Naive thymus-derived CD4-positive, alpha-beta T cell (primary cell): Measurements from ENCODE around the gene SLC4A3. TPM values are rescaled to one million over a fixed set of nuclear protein-coding genes. Genes with fewer than 3 reads are reported as not detected.

ENCODE experiments used
- ATAC-seq: fragments of 150-1000 bp; cut with Tn5 transposase; 2 replicates; pipeline ENCODE4 v1.10.0; 2021; ENCODE audit warnings: mild to moderate bottlenecking, moderate library complexity
- CTCF ChIA-PET: fragments of 350-600 bp; sonication (Branson Sonifier 250); formaldehyde crosslinking; loops from one replicate; lab custom pipeline; 2021; ENCODE audit warnings: antibody characterized with exemption; lab: Charles Lee
- POLR2A ChIA-PET: fragments of 350-600 bp; sonication (Branson Sonifier 250); formaldehyde crosslinking; loops from one replicate; lab custom pipeline; 2021; ENCODE audit warnings: antibody characterized with exemption, inconsistent platforms; lab: Charles Lee
- DNase-seq, 9 donors: peaks; one replicate each; pipeline versions ENCODE4 v3.0.0 to v3.0.0-alpha.2; 2020 to 2022; ENCODE audit warnings: mixed read lengths in 1 of 9
- H3K27ac ChIP-seq: one replicate; pipeline ENCODE4 v1.7.0; 2013; ENCODE audit warnings: mild to moderate bottlenecking, low read depth, low read length, moderate library complexity
- H3K27me3 ChIP-seq, 2 donors: one replicate each; pipeline ENCODE4 v1.7.0; 2013; ENCODE audit warnings: low read length in 2 of 2, mild to moderate bottlenecking in 2 of 2, moderate library complexity in 2 of 2; ENCODE audit not compliant: control insufficient read depth in 2 of 2, insufficient read depth in 2 of 2
- H3K36me3 ChIP-seq, 3 experiments: 1 replicate in 2 of 3; 2 replicates in 1 of 3; pipeline ENCODE4 v1.7.0; 2013; ENCODE audit warnings: low read length in 3 of 3, mild to moderate bottlenecking in 3 of 3, moderate library complexity in 1 of 3; ENCODE audit not compliant: insufficient read depth in 3 of 3, control insufficient read depth in 2 of 3
- H3K4me1 ChIP-seq, 2 donors: one replicate each; pipeline ENCODE4 v1.7.0; 2013; ENCODE audit warnings: low read length in 2 of 2, mild to moderate bottlenecking in 2 of 2, moderate library complexity in 1 of 2; ENCODE audit not compliant: control insufficient read depth in 2 of 2, insufficient read depth in 2 of 2
- H3K4me3 ChIP-seq: 2 replicates; pipeline ENCODE4 v1.7.0; 2013; ENCODE audit warnings: mild to moderate bottlenecking, low read length
- H3K9me3 ChIP-seq, 3 experiments: 1 replicate in 2 of 3; 2 replicates in 1 of 3; pipeline ENCODE4 v1.7.0; 2013; ENCODE audit warnings: low read length in 3 of 3; ENCODE audit not compliant: control insufficient read depth in 2 of 3
- H3K27ac Mint-ChIP-seq, 9 donors: one replicate each; pipeline ENCODE4 v1.8.0; 2020 to 2022; ENCODE audit warnings: mixed read lengths in 9 of 9, mild to moderate bottlenecking in 8 of 9, moderate library complexity in 5 of 9, inconsistent platforms in 2 of 9
- H3K27me3 Mint-ChIP-seq, 5 donors: one replicate each; pipeline ENCODE4 v1.8.0; 2021 to 2022; ENCODE audit warnings: mixed read lengths in 5 of 5, mild to moderate bottlenecking in 1 of 5
- H3K36me3 Mint-ChIP-seq, 5 donors: one replicate each; pipeline ENCODE4 v1.8.0; 2020 to 2022; ENCODE audit warnings: mixed read lengths in 5 of 5, mild to moderate bottlenecking in 3 of 5, inconsistent platforms in 1 of 5
- H3K4me1 Mint-ChIP-seq, 7 donors: one replicate each; pipeline ENCODE4 v1.8.0; 2020 to 2022; ENCODE audit warnings: mixed read lengths in 7 of 7, mild to moderate bottlenecking in 3 of 7, inconsistent platforms in 1 of 7
- H3K4me3 Mint-ChIP-seq, 10 donors: one replicate each; pipeline ENCODE4 v1.8.0; 2020 to 2022; ENCODE audit warnings: mild to moderate bottlenecking in 10 of 10, mixed read lengths in 10 of 10, moderate library complexity in 6 of 10, inconsistent platforms in 2 of 10
- H3K9me3 Mint-ChIP-seq, 11 donors: one replicate each; pipeline ENCODE4 v1.8.0; 2020 to 2022; ENCODE audit warnings: mixed read lengths in 11 of 11, mild to moderate bottlenecking in 4 of 11, inconsistent platforms in 1 of 11, moderate library complexity in 1 of 11
- intact Hi-C, 2 donors: fragments of 100-400 bp; cut with micrococcal nuclease; formaldehyde crosslinking; loops; one replicate each; pipeline ENCODE4 v1.15.1; 2023
- polyA plus RNA-seq, 2 donors: library from polyadenylated mRNA; unstranded; fragments of 300-500 nt; fragmentation: Illumina TruSeq; gene quantifications; one replicate each; pipeline ENCODE4 v1.2.3, GENCODE V29; 2021
- total RNA-seq, 6 experiments: library from RNA in 5 of 6; stranded (reverse) in 5 of 6; gene quantifications; 1 replicate in 5 of 6; 2 replicates in 1 of 6; pipeline ENCODE4 v1.2.3 and lab custom pipeline; 2021 to 2026

Gene SLC4A3
- total and polyA plus RNA-seq, 7 experiments from 2014 or later: 0.19 to 3.4 (median 0.34) TPM; not detected in 4

- H3K4me3 Mint-ChIP-seq: no peak overlapping the region
- H3K27me3 ChIP-seq: no peaks in the 10 kb centered on the region
- peaks cover 3 to 20% (median 15%) of the 10 kb centered on the region in 5 donors for H3K27me3 Mint-ChIP-seq
- no peak overlapping the region for H3K4me3 ChIP-seq
- ATAC-seq: no peak
- peaks cover 0 to 4% (median 0%) of the 10 kb centered on the region in 5 donors for H3K36me3 Mint-ChIP-seq
- peaks cover 14 to 27% (median 20%) of the 10 kb centered on the region in 7 donors for H3K4me1 Mint-ChIP-seq
- no peaks in the 10 kb centered on the region for H3K9me3 ChIP-seq
- no peak overlapping the region for H3K27ac Mint-ChIP-seq
- H3K27ac ChIP-seq: no peak overlapping the region
- no peaks in the 10 kb centered on the region for H3K9me3 Mint-ChIP-seq
- peaks cover 5 to 15% of the 10 kb centered on the region in 2 donors for H3K4me1 ChIP-seq
- DNase-seq: no peak
- CTCF ChIA-PET: interaction anchor here (0.8 kb wide), 1 partner anchor 100 kb away, joined by 3 read pairs; no protein-coding TSS in a partner anchor
- peaks cover 0 to 7% (median 0%) of the 10 kb centered on the region in 3 experiments for H3K36me3 ChIP-seq
- POLR2A ChIA-PET: no interaction called here
- intact Hi-C loops: loop anchor here (5.0 kb wide), 6 partner anchors 318 to 923 kb away; partner anchors contain the start of genes GLB1L (in 2 of the 2), STK16 (in 2 of the 2), DNAJB2 (in 1 of the 2) and NHEJ1 (in 1 of the 2)
These were observed 32.2 kb upstream of the SLC4A3 start for GRCh38 chr2:219595256-219595655.

- Histone ChIP-seq H3K27me3 (no peaks in the 10 kb centered on the region), H3K4me3 (peak overlapping the region; percentile 86), H3K36me3 (peaks cover 0 to 19% (median 0%) of the 10 kb centered on the region in 3 experiments), H3K4me1 (peaks cover 5 to 15% of the 10 kb centered on the region in 2 donors), H3K27ac (peak overlapping the region; percentile 80), H3K9me3 (no peaks in the 10 kb centered on the region)
- Mint-ChIP-seq H3K27me3 (peaks cover 3 to 17% (median 12%) of the 10 kb centered on the region in 5 donors), H3K4me1 (peaks cover 14 to 30% (median 21%) of the 10 kb centered on the region in 7 donors), H3K36me3 (peaks cover 2 to 14% (median 12%) of the 10 kb centered on the region in 5 donors), H3K27ac (peak overlapping the region; percentile 93 to 98 (median 94)), H3K9me3 (no peaks in the 10 kb centered on the region), H3K4me3 (peak overlapping the region; percentile 89 to 99 (median 96))
- ATAC-seq (no peak), DNase-seq (no peak)
- ChIA-PET POLR2A (interaction anchor here (0.8 kb wide), 1 partner anchor 26 kb away, joined by 5 read pairs; the partner anchor contains the start of gene OBSL1), CTCF (interaction anchor here (0.6 to 1.5 kb wide), 5 partner anchors 23 to 56 kb away, joined by 3 to 9 read pairs (median 4); partner anchors contain the start of genes CHPF and TMEM198)
- intact Hi-C loops: loop anchor here (1.0 to 5.0 kb wide), 14 partner anchors 44 to 925 kb away; partner anchors contain the start of genes CHPF (in 2 of the 2), GLB1L (in 2 of the 2), GMPPA (in 2 of the 2) and STK16 (in 2 of the 2)
These were observed 30.4 kb upstream of the SLC4A3 start for GRCh38 chr2:219596954-219597551.

- Histone ChIP-seq H3K27ac (peak within 1 kb of the TSS; percentile 80), H3K27me3 (no peaks in the 10 kb centered on the region), H3K9me3 (no peaks in the 10 kb centered on the region), H3K36me3 (peaks cover 0 to 26% (median 0%) of the 10 kb centered on the region in 3 experiments), H3K4me3 (peak within 1 kb of the TSS; percentile 86), H3K4me1 (peaks cover 5 to 15% of the 10 kb centered on the region in 2 donors)
- POLR2A ChIA-PET: interaction anchor here (0.8 kb wide), 1 partner anchor 27 kb away, joined by 5 read pairs; the partner anchor contains the start of gene OBSL1
- Mint-ChIP-seq H3K27ac (peak within 1 kb of the TSS; percentile 93 to 98 (median 94)), H3K36me3 (peaks cover 2 to 19% (median 16%) of the 10 kb centered on the region in 5 donors), H3K9me3 (no peaks in the 10 kb centered on the region), H3K27me3 (peaks cover 3 to 10% (median 6%) of the 10 kb centered on the region in 5 donors), H3K4me3 (peak within 1 kb of the TSS; percentile 89 to 99 (median 96)), H3K4me1 (peaks cover 14 to 30% (median 21%) of the 10 kb centered on the region in 7 donors)
- ATAC-seq (peak; percentile 91), DNase-seq (peak; percentile 76 to 91 (median 87))
- CTCF ChIA-PET: interaction anchor here (1.2 to 1.5 kb wide), 4 partner anchors 44 to 56 kb away, joined by 3 to 9 read pairs (median 4); partner anchors contain the start of genes CHPF and TMEM198
- intact Hi-C loops: loop anchor here (1.0 to 5.0 kb wide), 14 partner anchors 45 to 925 kb away; partner anchors contain the start of genes CHPF (in 2 of the 2), GLB1L (in 2 of the 2), GMPPA (in 2 of the 2) and STK16 (in 2 of the 2)
These were observed 29.7 kb upstream of the SLC4A3 start, which contains the start of gene STK11IP for GRCh38 chr2:219597552-219598307. TSS of gene STK11IP (plus strand) at chr2:219597857. CDS start at chr2:219598120, 263 bp downstream.

- ATAC-seq (no peak), DNase-seq (no peak)
- ChIA-PET POLR2A (interaction anchor here (0.8 kb wide), 1 partner anchor 100 kb away, joined by 3 read pairs; the partner anchor contains the start of gene GMPPA), CTCF (interaction anchor here (1.3 kb wide), 1 partner anchor 55 kb away, joined by 5 read pairs; the partner anchor contains the start of genes CHPF and TMEM198)
- peak overlapping the region; percentile 93 to 98 (median 94) for H3K27ac Mint-ChIP-seq
- peaks cover 5 to 15% of the 10 kb centered on the region in 2 donors for H3K4me1 ChIP-seq
- peak overlapping the region; percentile 86 for H3K4me3 ChIP-seq
- no peaks in the 10 kb centered on the region for H3K9me3 ChIP-seq
- peak overlapping the region; percentile 80 for H3K27ac ChIP-seq
- peaks cover 3 to 21% (median 18%) of the 10 kb centered on the region in 5 donors for H3K36me3 Mint-ChIP-seq
- peaks cover 14 to 30% (median 21%) of the 10 kb centered on the region in 7 donors for H3K4me1 Mint-ChIP-seq
- no peaks in the 10 kb centered on the region for H3K9me3 Mint-ChIP-seq
- intact Hi-C loops: loop anchor here (5.0 kb wide), 6 partner anchors 321 to 926 kb away; partner anchors contain the start of genes GLB1L (in 2 of the 2), STK16 (in 2 of the 2), DNAJB2 (in 1 of the 2) and NHEJ1 (in 1 of the 2)
- peak overlapping the region; percentile 89 to 99 (median 96) for H3K4me3 Mint-ChIP-seq
- H3K27me3 Mint-ChIP-seq: peaks cover 0 to 5% (median 4%) of the 10 kb centered on the region in 5 donors
- no peaks in the 10 kb centered on the region for H3K27me3 ChIP-seq
- H3K36me3 ChIP-seq: peaks cover 0 to 31% (median 0%) of the 10 kb centered on the region in 3 experiments
These were observed 28.9 kb upstream of the SLC4A3 start for GRCh38 chr2:219598308-219599078.

GRCh38 chr2:219603771-219604170 lies 23.7 kb upstream of the SLC4A3 start:
- Mint-ChIP-seq H3K27ac (peak overlapping the region in 1 of 9 donors; percentile 16), H3K36me3 (peaks cover 9 to 51% (median 34%) of the 10 kb centered on the region in 5 donors), H3K4me3 (no peak overlapping the region), H3K4me1 (peaks cover 3 to 14% (median 7%) of the 10 kb centered on the region in 7 donors), H3K27me3 (no peaks in the 10 kb centered on the region), H3K9me3 (no peaks in the 10 kb centered on the region)
- intact Hi-C loops: no loop called here
- ATAC-seq (peak; percentile 72), DNase-seq (no peak)
- POLR2A ChIA-PET: no interaction called here
- Histone ChIP-seq H3K27me3 (no peaks in the 10 kb centered on the region), H3K27ac (no peak overlapping the region), H3K36me3 (peaks cover 0 to 76% (median 6%) of the 10 kb centered on the region in 3 experiments), H3K4me1 (peaks cover 0 to under 1% of the 10 kb centered on the region in 2 donors), H3K4me3 (no peak overlapping the region), H3K9me3 (no peaks in the 10 kb centered on the region)
- CTCF ChIA-PET: no interaction called here
